ENCODE results near the gene DPH2.

DPH2 gene

DNA sequence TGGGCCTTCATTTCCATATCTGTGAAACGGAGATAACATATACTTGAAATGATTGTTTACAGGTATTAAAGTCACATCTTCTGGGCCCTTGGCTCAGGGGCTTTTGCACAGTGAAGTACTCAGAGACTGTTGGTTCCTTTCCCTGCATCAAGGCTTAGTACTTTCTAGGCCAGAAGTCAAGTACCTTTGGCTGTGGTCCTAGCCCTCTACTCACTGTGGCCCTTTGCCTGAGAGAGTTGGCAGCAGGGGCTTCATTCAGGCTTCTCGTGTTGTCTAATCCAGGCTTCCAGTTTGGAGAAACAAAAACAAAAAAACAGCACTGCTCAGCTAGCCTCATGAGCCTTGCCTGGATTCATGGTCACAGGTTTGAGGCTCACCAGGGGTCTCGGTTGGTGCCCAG is 8.1 kb upstream of the DPH2 start:
- Histone ChIP-seq H3K9me3 (ENCODE audit: insufficient read depth, low read length) (no peaks in the 10 kb centered on the region), H3K36me3 (ENCODE audit: insufficient read depth, insufficient read length, low read length) (peaks cover 87% of the 10 kb centered on the region), H3K4me1 (ENCODE audit: insufficient read depth, insufficient read length) (no peaks in the 10 kb centered on the region), H3K9ac (ENCODE audit: insufficient read length, low read depth) (no peak overlapping the region), H3K4me3 (ENCODE audit: insufficient read length, low read depth) (no peak overlapping the region), H3K27me3 (ENCODE audit: insufficient read depth, insufficient read length) (no peaks in the 10 kb centered on the region)
- DNase-seq (ENCODE audit: low read depth, low spot score), result no peak
- no peak for TF ChIP-seq SUZ12 (IDR thresholded peaks at IDR 0.05; ENCODE audit: extremely low read depth, insufficient read depth, insufficient read length)
- TF ChIP-seq YY1 (IDR thresholded peaks at IDR 0.05; ENCODE audit: insufficient read depth, insufficient read length), result no peak
- no peak for TF ChIP-seq ZNF274 (IDR thresholded peaks at IDR 0.05; ENCODE audit: low read depth, low read length)

DNA sequence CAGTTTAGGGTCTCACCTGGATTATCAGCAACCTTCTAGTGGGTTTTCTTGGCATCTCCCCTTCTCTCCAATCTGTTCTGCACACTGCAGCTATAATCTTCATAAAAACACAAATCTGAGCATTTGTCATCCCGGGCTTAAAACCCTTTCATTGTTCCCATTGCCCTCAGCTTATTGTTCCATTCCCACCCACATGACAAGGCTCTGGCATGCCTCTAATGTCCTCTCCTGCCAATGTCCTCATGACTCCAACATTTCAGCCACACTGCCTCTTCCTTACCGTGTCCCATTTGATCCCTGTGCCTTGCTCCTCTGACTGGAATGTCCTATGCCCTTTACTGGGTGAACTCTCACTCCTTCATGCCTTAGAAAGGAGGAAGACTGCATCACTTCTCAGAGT is 7.5 kb upstream of the DPH2 start:
- H3K27me3 ChIP-seq (ENCODE audit: insufficient read depth, insufficient read length), result no peaks in the 10 kb centered on the region

DNA sequence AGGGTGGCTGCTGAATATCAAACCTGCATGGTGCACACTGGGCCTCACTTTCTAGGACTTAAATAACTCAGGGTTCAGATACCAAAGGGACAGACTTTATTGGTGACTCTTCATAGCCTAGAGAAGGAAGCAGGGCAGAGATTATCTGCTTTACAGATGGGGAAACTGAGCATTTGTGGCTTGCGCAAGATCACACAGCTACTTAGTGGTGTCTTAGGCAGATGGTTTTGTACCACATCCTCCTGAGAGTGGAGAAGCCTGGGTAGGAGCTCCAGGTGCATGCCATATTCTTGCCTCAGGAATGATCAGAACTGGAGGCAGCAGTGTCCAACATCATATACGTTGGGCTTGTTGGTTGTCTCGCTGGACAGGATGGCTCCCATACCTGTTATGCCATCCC is 6.8 kb upstream of the DPH2 start:
- Histone ChIP-seq H3K9me3 (ENCODE audit: insufficient read depth, low read length) (no peaks in the 10 kb centered on the region), H3K4me1 (ENCODE audit: insufficient read depth, insufficient read length) (no peaks in the 10 kb centered on the region), H3K27me3 (ENCODE audit: insufficient read depth, insufficient read length) (no peaks in the 10 kb centered on the region), H3K4me3 (ENCODE audit: insufficient read length, low read depth) (no peak overlapping the region), H3K9ac (ENCODE audit: insufficient read length, low read depth) (no peak overlapping the region), H3K36me3 (ENCODE audit: insufficient read depth, insufficient read length, low read length) (peaks cover 87% of the 10 kb centered on the region)
- no peak for TF ChIP-seq SUZ12 (IDR thresholded peaks at IDR 0.05; ENCODE audit: extremely low read depth, insufficient read depth, insufficient read length)
- no peak for TF ChIP-seq ZNF274 (IDR thresholded peaks at IDR 0.05; ENCODE audit: low read depth, low read length)
- no peak for TF ChIP-seq YY1 (IDR thresholded peaks at IDR 0.05; ENCODE audit: insufficient read depth, insufficient read length)
- DNase-seq (ENCODE audit: low read depth, low spot score), result no peak

More for the DNA sequence above, 7.5 kb upstream of the DPH2 start:
- no peak for TF ChIP-seq YY1 (IDR thresholded peaks at IDR 0.05; ENCODE audit: insufficient read depth, insufficient read length)
- TF ChIP-seq ZNF274 (IDR thresholded peaks at IDR 0.05; ENCODE audit: low read depth, low read length), result no peak
- TF ChIP-seq SUZ12 (IDR thresholded peaks at IDR 0.05; ENCODE audit: extremely low read depth, insufficient read depth, insufficient read length), result no peak
- no peak overlapping the region for H3K9ac ChIP-seq (ENCODE audit: insufficient read length, low read depth)
- no peaks in the 10 kb centered on the region for H3K4me1 ChIP-seq (ENCODE audit: insufficient read depth, insufficient read length)
- no peaks in the 10 kb centered on the region for H3K9me3 ChIP-seq (ENCODE audit: insufficient read depth, low read length)
- DNase-seq (ENCODE audit: low read depth, low spot score), result no peak
- H3K4me3 ChIP-seq (ENCODE audit: insufficient read length, low read depth), result no peak overlapping the region
- peaks cover 87% of the 10 kb centered on the region for H3K36me3 ChIP-seq (ENCODE audit: insufficient read depth, insufficient read length, low read length)

DNA sequence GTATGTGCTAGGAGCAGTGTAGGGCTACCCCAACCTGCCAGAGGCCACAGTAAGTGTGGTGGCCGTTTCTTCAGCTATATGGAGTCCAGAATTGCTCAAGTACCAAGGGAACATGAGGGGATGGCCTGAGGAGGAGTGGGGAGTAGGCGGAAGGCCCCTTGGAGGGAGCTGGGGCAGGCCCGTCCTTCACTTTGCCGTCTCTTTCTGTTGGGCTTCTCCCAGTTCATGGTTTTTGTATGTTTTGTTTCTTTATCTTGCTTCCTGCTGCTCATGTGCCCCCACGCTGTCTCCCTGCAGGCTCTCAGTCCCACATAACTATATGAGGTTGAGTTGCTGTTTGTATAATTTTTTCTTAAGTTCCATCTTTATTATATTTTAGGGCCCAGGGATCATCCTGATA is 5.9 kb upstream of the DPH2 start:
- no peaks in the 10 kb centered on the region for H3K4me1 ChIP-seq (ENCODE audit: insufficient read depth, insufficient read length)
- no peak for TF ChIP-seq ZNF274 (IDR thresholded peaks at IDR 0.05; ENCODE audit: low read depth, low read length)
- no peak for TF ChIP-seq YY1 (IDR thresholded peaks at IDR 0.05; ENCODE audit: insufficient read depth, insufficient read length)
- no peak for TF ChIP-seq SUZ12 (IDR thresholded peaks at IDR 0.05; ENCODE audit: extremely low read depth, insufficient read depth, insufficient read length)
- no peak for DNase-seq (ENCODE audit: low read depth, low spot score)
- no peaks in the 10 kb centered on the region for H3K9me3 ChIP-seq (ENCODE audit: insufficient read depth, low read length)
- no peak overlapping the region for H3K4me3 ChIP-seq (ENCODE audit: insufficient read length, low read depth)
- no peak overlapping the region for H3K9ac ChIP-seq (ENCODE audit: insufficient read length, low read depth)
- H3K36me3 ChIP-seq (ENCODE audit: insufficient read depth, insufficient read length, low read length), result peaks cover 78% of the 10 kb centered on the region
- H3K27me3 ChIP-seq (ENCODE audit: insufficient read depth, insufficient read length), result no peaks in the 10 kb centered on the region

DNA sequence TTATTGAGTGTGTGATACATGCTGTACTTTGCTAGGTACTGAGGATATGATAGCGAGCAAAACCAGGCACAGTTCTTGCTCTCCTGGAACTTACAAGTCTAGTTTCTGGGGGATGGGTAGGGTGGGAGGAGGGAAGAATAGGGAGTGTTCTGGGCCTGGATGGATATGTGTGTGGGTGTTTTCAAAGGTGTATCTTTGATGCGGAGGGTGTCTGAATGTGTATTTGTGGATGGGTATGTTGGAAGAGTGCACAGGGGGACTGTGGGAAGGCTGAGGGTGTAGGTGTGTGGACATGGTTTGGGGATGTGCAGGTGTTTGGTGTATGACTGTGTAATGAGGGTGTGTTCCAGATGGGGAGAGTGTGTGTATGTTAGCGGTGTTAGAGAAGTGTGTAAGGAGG is 4.5 kb upstream of the DPH2 start:
- Histone ChIP-seq H3K4me1 (ENCODE audit: insufficient read depth, insufficient read length) (peaks cover under 1% of the 10 kb centered on the region), H3K4me3 (ENCODE audit: insufficient read length, low read depth) (no peak overlapping the region), H3K36me3 (ENCODE audit: insufficient read depth, insufficient read length, low read length) (peaks cover 64% of the 10 kb centered on the region), H3K9ac (ENCODE audit: insufficient read length, low read depth) (no peak overlapping the region), H3K9me3 (ENCODE audit: insufficient read depth, low read length) (no peaks in the 10 kb centered on the region), H3K27me3 (ENCODE audit: insufficient read depth, insufficient read length) (no peaks in the 10 kb centered on the region)
- DNase-seq (ENCODE audit: low read depth, low spot score), result no peak
- no peak for TF ChIP-seq SUZ12 (IDR thresholded peaks at IDR 0.05; ENCODE audit: extremely low read depth, insufficient read depth, insufficient read length)
- TF ChIP-seq ZNF274 (IDR thresholded peaks at IDR 0.05; ENCODE audit: low read depth, low read length), result no peak
- no peak for TF ChIP-seq YY1 (IDR thresholded peaks at IDR 0.05; ENCODE audit: insufficient read depth, insufficient read length)

DNA sequence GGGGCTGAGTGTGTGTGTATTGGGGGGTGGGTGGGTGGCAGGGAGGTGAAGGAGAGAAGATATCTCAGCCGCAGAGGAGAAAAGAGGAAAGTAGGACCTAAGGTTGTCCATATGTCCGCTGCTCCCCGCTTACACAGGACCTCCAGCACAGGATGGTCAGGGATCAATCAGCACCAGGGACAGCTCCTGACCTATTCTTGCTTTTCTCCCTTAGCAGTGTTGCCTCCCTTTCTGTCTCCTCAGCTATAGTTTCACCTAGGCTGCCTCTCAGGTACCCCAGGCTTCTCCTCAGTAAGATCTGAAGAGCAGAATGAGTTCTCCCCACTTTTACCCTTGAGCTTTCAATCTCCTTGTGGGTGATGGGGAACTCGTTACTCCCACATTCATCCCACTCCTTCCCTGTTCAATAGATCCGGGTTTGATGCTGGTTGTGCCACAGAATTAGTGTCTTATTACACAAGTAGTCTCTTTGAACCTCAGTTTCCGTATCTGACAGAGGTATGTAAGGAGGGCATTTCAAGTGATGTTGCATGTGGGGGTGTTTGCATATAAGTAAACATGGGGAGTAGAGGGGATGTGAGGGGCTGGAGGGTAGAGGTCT is 1.4 kb upstream of the DPH2 start:
- H3K4me1 ChIP-seq (ENCODE audit: insufficient read depth, insufficient read length), result peaks cover 6% of the 10 kb centered on the region
- TF ChIP-seq ZNF274 (IDR thresholded peaks at IDR 0.05; ENCODE audit: low read depth, low read length), result no peak
- no peak for TF ChIP-seq YY1 (IDR thresholded peaks at IDR 0.05; ENCODE audit: insufficient read depth, insufficient read length)
- no peak for TF ChIP-seq SUZ12 (IDR thresholded peaks at IDR 0.05; ENCODE audit: extremely low read depth, insufficient read depth, insufficient read length)
- DNase-seq (ENCODE audit: low read depth, low spot score), result no peak

DNA sequence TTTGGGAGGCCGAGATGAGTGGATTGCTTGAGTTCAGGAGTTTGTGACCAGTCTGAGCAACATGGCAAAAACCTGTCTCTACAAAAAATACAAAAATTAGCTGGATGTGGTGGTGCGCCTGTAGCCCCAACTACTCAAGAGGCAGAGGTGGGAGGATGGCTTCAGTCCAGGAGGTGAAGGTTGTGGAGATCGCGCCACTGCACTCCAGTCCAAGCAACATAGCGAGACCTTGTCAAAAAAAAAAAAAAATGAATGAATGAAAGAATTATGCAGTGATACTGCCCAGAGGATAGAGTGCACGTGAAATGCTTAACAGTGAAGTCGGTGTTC is 429 bp upstream of the DPH2 start:
- Histone ChIP-seq H3K9ac (ENCODE audit: insufficient read length, low read depth) (no peak overlapping the region), H3K4me3 (ENCODE audit: insufficient read length, low read depth) (no peak overlapping the region), H3K36me3 (ENCODE audit: insufficient read depth, insufficient read length, low read length) (peaks cover 65% of the 10 kb centered on the region), H3K27me3 (ENCODE audit: insufficient read depth, insufficient read length) (no peaks in the 10 kb centered on the region), H3K9me3 (ENCODE audit: insufficient read depth, low read length) (no peaks in the 10 kb centered on the region), H3K4me1 (ENCODE audit: insufficient read depth, insufficient read length) (peaks cover 6% of the 10 kb centered on the region)
- no peak for DNase-seq (ENCODE audit: low read depth, low spot score)
- TF ChIP-seq ZNF274 (IDR thresholded peaks at IDR 0.05; ENCODE audit: low read depth, low read length), result no peak
- no peak for TF ChIP-seq YY1 (IDR thresholded peaks at IDR 0.05; ENCODE audit: insufficient read depth, insufficient read length)
- no peak for TF ChIP-seq SUZ12 (IDR thresholded peaks at IDR 0.05; ENCODE audit: extremely low read depth, insufficient read depth, insufficient read length)

More for the DNA sequence above, 1.4 kb upstream of the DPH2 start:
- Histone ChIP-seq H3K36me3 (ENCODE audit: insufficient read depth, insufficient read length, low read length) (peaks cover 66% of the 10 kb centered on the region), H3K4me3 (ENCODE audit: insufficient read length, low read depth) (no peak overlapping the region), H3K27me3 (ENCODE audit: insufficient read depth, insufficient read length) (no peaks in the 10 kb centered on the region), H3K9ac (ENCODE audit: insufficient read length, low read depth) (no peak overlapping the region), H3K9me3 (ENCODE audit: insufficient read depth, low read length) (no peaks in the 10 kb centered on the region)

Measured in NT2/D1 (cell line).